K562 (cell line): ENCODE data around the gene MRPL40. TPM values are rescaled to one million over a fixed set of nuclear protein-coding genes. Genes with fewer than 3 reads are reported as not detected.

ENCODE experiments used
- ATAC-seq: fragments of 200-7000 bp; cut with Tn5 transposase; 3 replicates; pipeline ENCODE4 v1.9.1; 2020; ENCODE audit warnings: moderate library complexity
- BruUV-seq: library from RNA; stranded (reverse); fragments of 400-500 nt; replicated peaks from 2 replicates; lab custom pipeline; 2021; lab: Mats Ljungman, UMichigan
- CTCF ChIA-PET: fragments of 300-600 bp; formaldehyde crosslinking; extraction: SDS; loops from one replicate; lab custom pipeline; 2021; ENCODE audit warnings: low intra/inter-chr PET ratio; lab: Yijun Ruan, JAX
- POLR2A ChIA-PET: fragments of 300-600, 350-650 bp; sonication (Branson Sonifier 250); formaldehyde crosslinking; extraction: SDS; loops from one replicate; lab custom pipeline; 2021; ENCODE audit warnings: antibody characterized with exemption, inconsistent platforms; lab: Yijun Ruan, JAX
- DNase-seq, 4 experiments: peaks; one replicate each; pipeline versions ENCODE4 v3.0.0 to v3.0.0-alpha.2; 2011 to 2018; ENCODE audit warnings: low spot score in 3 of 4, mixed read lengths in 3 of 4; ENCODE audit errors: extremely low read depth in 1 of 4
- FAIRE-seq: peaks from 2 replicates; lab custom pipeline; 2011; peaks lifted over from hg19 to GRCh38; lab: Jason Lieb, UNC
- H2AFZ ChIP-seq: 2 replicates; pipeline ENCODE4 v1.6.0; 2011; ENCODE audit warnings: low read depth, low read length, control low read depth, inconsistent platforms
- H3K27ac ChIP-seq: fragments of 200-600 bp; 3 replicates; pipeline ENCODE4 v1.8.0; 2011; ENCODE audit warnings: low read depth, mild to moderate bottlenecking, control low read depth, inconsistent platforms, low read length, moderate library complexity, mixed read lengths; ENCODE audit errors: extremely low read depth
- H3K27me3 ChIP-seq, 2 experiments: fragments of 300-600 bp in 1 of 2; 2 replicates in 1 of 2; 3 replicates in 1 of 2; pipeline versions ENCODE4 v1.6.0 to v1.8.0; 2011; ENCODE audit warnings: inconsistent platforms in 2 of 2, low read length in 2 of 2, mild to moderate bottlenecking in 1 of 2, mixed read lengths in 1 of 2, moderate library complexity in 1 of 2; ENCODE audit not compliant: control insufficient read depth in 2 of 2, insufficient read depth in 2 of 2
- H3K36me3 ChIP-seq: fragments of 300-600 bp; 3 replicates; pipeline ENCODE4 v1.8.0; 2011; ENCODE audit warnings: mild to moderate bottlenecking, low read length, inconsistent platforms; ENCODE audit not compliant: control insufficient read depth, insufficient read depth
- H3K4me1 ChIP-seq, 2 experiments: fragments of 200-600 bp in 1 of 2; replicated peaks in 1 of 2; 2 replicates in 1 of 2; 3 replicates in 1 of 2; pipeline versions ENCODE4 v1.5.1 to v1.8.0; 2011; ENCODE audit warnings: inconsistent platforms in 2 of 2, low read length in 2 of 2, mild to moderate bottlenecking in 1 of 2, mixed read lengths in 1 of 2, moderate library complexity in 1 of 2; ENCODE audit not compliant: control insufficient read depth in 2 of 2, insufficient read depth in 2 of 2
- H3K4me2 ChIP-seq: 2 replicates; pipeline ENCODE4 v1.6.1; 2011; ENCODE audit warnings: low read length, control low read depth, inconsistent platforms, mixed read lengths; ENCODE audit not compliant: insufficient read depth
- H3K4me3 ChIP-seq: fragments of 200-600 bp; sonication (generic), shearing (Covaris generic); 2 replicates; pipeline ENCODE4 v1.5.1; 2016; ENCODE audit warnings: control low read depth, inconsistent platforms
- H3K79me2 ChIP-seq: fragments of 200-600 bp; 3 replicates; pipeline ENCODE4 v1.8.0; 2011; ENCODE audit warnings: low read length, inconsistent platforms; ENCODE audit not compliant: control insufficient read depth, insufficient read depth
- H3K9ac ChIP-seq, 2 experiments: 2 replicates each; pipeline versions ENCODE4 v1.6.0 to v1.6.1; 2011; ENCODE audit warnings: low read depth in 2 of 2, low read length in 2 of 2, control low read depth in 1 of 2, inconsistent platforms in 1 of 2, mild to moderate bottlenecking in 1 of 2, mixed read lengths in 1 of 2; ENCODE audit not compliant: insufficient read depth in 1 of 2
- H3K9me1 ChIP-seq: one replicate; pipeline ENCODE4 v1.6.0; 2011; ENCODE audit warnings: inconsistent platforms, mild to moderate bottlenecking, low read length, moderate library complexity; ENCODE audit not compliant: control insufficient read depth, insufficient read depth
- H3K9me3 ChIP-seq: replicated peaks from 2 replicates; pipeline ENCODE4 v1.5.1; 2011; ENCODE audit warnings: low read depth, low read length, inconsistent platforms; ENCODE audit not compliant: control insufficient read depth, insufficient read depth
- H4K20me1 ChIP-seq: replicated peaks from 2 replicates; pipeline ENCODE4 v1.6.1; 2011; ENCODE audit warnings: low read length, inconsistent platforms, mixed read lengths; ENCODE audit not compliant: control insufficient read depth, insufficient read depth
- HDAC8 ChIP-seq: fragments of 450-650 bp; IDR thresholded peaks from 2 replicates; pipeline ENCODE4 v1.6.1; 2016; ENCODE audit warnings: mild to moderate bottlenecking, missing genetic modification characterization, moderate library complexity, missing compliant biosample characterization
- KDM5B ChIP-seq: fragments of 200-600 bp; sonication (generic); IDR thresholded peaks from 2 replicates; pipeline ENCODE4 v1.6.1; 2012; ENCODE audit warnings: low read depth, mild to moderate bottlenecking, moderate library complexity, low read length, control low read depth, inconsistent platforms; ENCODE audit not compliant: insufficient replicate concordance
- POLR2G ChIP-seq: fragments of 200-400 bp; formaldehyde crosslinking; IDR thresholded peaks from 2 replicates; pipeline ENCODE4 v1.6.1; 2017; ENCODE audit warnings: low read depth, mild to moderate bottlenecking, antibody characterized with exemption, low read length, moderate library complexity
- RBBP5 ChIP-seq: fragments of 200-600 bp; sonication (generic); IDR thresholded peaks from 2 replicates; pipeline ENCODE4 v1.6.1; 2012; ENCODE audit warnings: borderline replicate concordance, mild to moderate bottlenecking, low read length, control low read depth, inconsistent platforms; ENCODE audit not compliant: insufficient read depth, poor library complexity, severe bottlenecking
- SIN3B ChIP-seq: fragments of 450-650 bp; IDR thresholded peaks from 2 replicates; pipeline ENCODE4 v1.6.1; 2017; ENCODE audit warnings: low read depth, mild to moderate bottlenecking, moderate library complexity
- WGBS: fragments of 100-300 bp; shearing (Covaris generic); methylation state at CpG from one replicate; pipeline ENCODE4 v1.1.6; 2016; ENCODE audit warnings: low coverage, mixed read lengths; ENCODE audit not compliant: insufficient coverage; ENCODE audit errors: missing lambda C conversion rate; 5-methylcytosine and 5-hydroxymethylcytosine counted together
- in situ Hi-C: fragments of 300-500 bp; cut with MboI; formaldehyde crosslinking; loops from 4 replicates; pipeline ENCODE4 v1.15.0; 2018; ENCODE audit warnings: inconsistent platforms, mixed read lengths
- intact Hi-C: fragments of 100-400 bp; cut with micrococcal nuclease; formaldehyde crosslinking; loops from 2 replicates; pipeline ENCODE4 v1.14.2; 2022
- polyA plus RNA-seq, 8 experiments: library from polyadenylated mRNA; depleted of rRNA in 4 of 8; stranded (reverse) in 5 of 8; unstranded in 3 of 8; fragments of >200 nt; fragmentation: Nextera tagmentation in 2 of 8; fragmentation: Illumina TruSeq in 1 of 8; extraction: Ambion mirVana in 2 of 8; extraction: Trizol in 1 of 8; gene quantifications; 2 replicates each; pipeline versions ENCODE4 v1.2.1 to v1.2.3, GENCODE V29; 2011 to 2014; ENCODE audit warnings: inconsistent platforms in 1 of 8, missing spikeins in 1 of 8
- total RNA-seq, 7 experiments: library from RNA; depleted of rRNA in 6 of 7; stranded (reverse); fragments of >200 nt in 6 of 7; fragmentation: Illumina TruSeq in 2 of 7; extraction: Trizol in 2 of 7; gene quantifications; 2 replicates each; pipeline versions ENCODE4 v1.2.1 to v1.2.3, GENCODE V29; 2011 to 2021; ENCODE audit warnings: low replicate concordance in 1 of 7
- TF ChIP-seq, protein P1 (sequence below), 2 experiments: fragments of 450-650 bp in 1 of 2; sonication (generic) in 1 of 2; formaldehyde crosslinking in 1 of 2; IDR thresholded peaks; 2 replicates each; pipeline versions ENCODE4 v1.7.1 to v1.9.0; 2016 to 2022; ENCODE audit warnings: inconsistent platforms in 1 of 2, mild to moderate bottlenecking in 1 of 2, missing genetic modification reagents in 1 of 2

Gene MRPL40
- total and polyA plus RNA-seq, 9 of the 15 experiments (the other 6 are each of a cell fraction or from before 2014, with no cell fraction given) = 132 to 652 (median 208) TPM

- DNase-seq (no peak), FAIRE-seq (no peak), ATAC-seq (no peak)
- peaks cover 19% of the 10 kb centered on the region for H3K79me2 ChIP-seq
- H3K4me2 ChIP-seq = no peak overlapping the region
- POLR2A ChIA-PET = interaction anchor here (0.6 to 13.6 kb wide), 8 partner anchors 9 to 1116 kb away, joined by 3 to 148 read pairs (median 6); partner anchors contain the start of genes C22orf39, CDC45 and UFD1
- H3K9me1 ChIP-seq = peaks cover 9% of the 10 kb centered on the region
- TF ChIP-seq HDAC8 (tag) (no peak), SIN3B (no peak), KDM5B (peak; percentile 24), POLR2G (peak; percentile 26; the same call in 1 of the 2 replicates), RBBP5 (peak; percentile 15)
- TF ChIP-seq, protein P1, sequence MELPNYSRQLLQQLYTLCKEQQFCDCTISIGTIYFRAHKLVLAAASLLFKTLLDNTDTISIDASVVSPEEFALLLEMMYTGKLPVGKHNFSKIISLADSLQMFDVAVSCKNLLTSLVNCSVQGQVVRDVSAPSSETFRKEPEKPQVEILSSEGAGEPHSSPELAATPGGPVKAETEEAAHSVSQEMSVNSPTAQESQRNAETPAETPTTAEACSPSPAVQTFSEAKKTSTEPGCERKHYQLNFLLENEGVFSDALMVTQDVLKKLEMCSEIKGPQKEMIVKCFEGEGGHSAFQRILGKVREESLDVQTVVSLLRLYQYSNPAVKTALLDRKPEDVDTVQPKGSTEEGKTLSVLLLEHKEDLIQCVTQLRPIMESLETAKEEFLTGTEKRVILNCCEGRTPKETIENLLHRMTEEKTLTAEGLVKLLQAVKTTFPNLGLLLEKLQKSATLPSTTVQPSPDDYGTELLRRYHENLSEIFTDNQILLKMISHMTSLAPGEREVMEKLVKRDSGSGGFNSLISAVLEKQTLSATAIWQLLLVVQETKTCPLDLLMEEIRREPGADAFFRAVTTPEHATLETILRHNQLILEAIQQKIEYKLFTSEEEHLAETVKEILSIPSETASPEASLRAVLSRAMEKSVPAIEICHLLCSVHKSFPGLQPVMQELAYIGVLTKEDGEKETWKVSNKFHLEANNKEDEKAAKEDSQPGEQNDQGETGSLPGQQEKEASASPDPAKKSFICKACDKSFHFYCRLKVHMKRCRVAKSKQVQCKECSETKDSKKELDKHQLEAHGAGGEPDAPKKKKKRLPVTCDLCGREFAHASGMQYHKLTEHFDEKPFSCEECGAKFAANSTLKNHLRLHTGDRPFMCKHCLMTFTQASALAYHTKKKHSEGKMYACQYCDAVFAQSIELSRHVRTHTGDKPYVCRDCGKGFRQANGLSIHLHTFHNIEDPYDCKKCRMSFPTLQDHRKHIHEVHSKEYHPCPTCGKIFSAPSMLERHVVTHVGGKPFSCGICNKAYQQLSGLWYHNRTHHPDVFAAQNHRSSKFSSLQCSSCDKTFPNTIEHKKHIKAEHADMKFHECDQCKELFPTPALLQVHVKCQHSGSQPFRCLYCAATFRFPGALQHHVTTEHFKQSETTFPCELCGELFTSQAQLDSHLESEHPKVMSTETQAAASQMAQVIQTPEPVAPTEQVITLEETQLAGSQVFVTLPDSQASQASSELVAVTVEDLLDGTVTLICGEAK (IDR thresholded peaks at IDR 0.05) = no peak
- TF ChIP-seq, protein P1 (CRISPR knock-in tag; IDR thresholded peaks at IDR 0.05) = 0 out of 2 replicates have a peak, but pooled peaks have one; percentile 15
- no peaks in the 10 kb centered on the region for H3K27me3 ChIP-seq
- no peaks in the 10 kb centered on the region for H3K4me1 ChIP-seq
- no peak overlapping the region for H3K27ac ChIP-seq
- H3K9me3 ChIP-seq = no peaks in the 10 kb centered on the region
- no TSS peak for BruUV-seq
- WGBS = 95% methylated on average over 7 of the region's 7 CpGs
- peaks cover 99% of the 10 kb centered on the region for H3K36me3 ChIP-seq
- CTCF ChIA-PET = no interaction called here
- H4K20me1 ChIP-seq = peaks cover 35% of the 10 kb centered on the region
- H2AFZ ChIP-seq = no peak overlapping the region
- H3K4me3 ChIP-seq = no peak overlapping the region
- in situ Hi-C loops (no loop called here), intact Hi-C loops (no loop called here)
- H3K9ac ChIP-seq = peak overlapping the region in 1 of 2 experiments; percentile 13; a peak in 2 of 4 replicates
These were observed 37.1 kb downstream of the MRPL40 start for GRCh38 chr22:19469421-19469820.
